Measurements from ENCODE around the gene TAF4. TPM values are rescaled to one million over a fixed set of nuclear protein-coding genes. Genes with fewer than 3 reads are reported as not detected.

TAF4 gene
- total and polyA plus RNA-seq, 8 donors, result 14.1 to 21.0 (median 17.1) TPM

GRCh38 chr20:61932711-61933480 lies 132.8 kb downstream of the TAF4 start:
- H3K4me1 ChIP-seq, result no peaks in the 10 kb centered on the region
- H3K9me3 ChIP-seq, result peaks cover 0 to 9% of the 10 kb centered on the region in 2 donors
- no peak overlapping the region for H3K27ac ChIP-seq
- no peak for TF ChIP-seq CTCF (IDR thresholded peaks at IDR 0.05)
- ATAC-seq (no peak), DNase-seq (peak in 2 of 4 donors; percentile 18 to 64)
- intact Hi-C loops (cut with DNase I), result no loop called here
- H3K4me3 ChIP-seq, result no peak overlapping the region
- H3K27me3 ChIP-seq, result peaks cover 0 to 39% of the 10 kb centered on the region in 2 donors
- H3K36me3 ChIP-seq, result no peaks in the 10 kb centered on the region

- no peak for ATAC-seq
- no peaks in the 10 kb centered on the region for H3K4me1 ChIP-seq
- peaks cover 0 to 32% of the 10 kb centered on the region in 2 donors for H3K27me3 ChIP-seq
- H3K36me3 ChIP-seq, result no peaks in the 10 kb centered on the region
- H3K27ac ChIP-seq, result no peak overlapping the region
- H3K9me3 ChIP-seq, result peaks cover 0 to 12% of the 10 kb centered on the region in 2 donors
- H3K4me3 ChIP-seq, result no peak overlapping the region
- DNase-seq, result no peak
- intact Hi-C loops (cut with DNase I), result no loop called here
- TF ChIP-seq CTCF (IDR thresholded peaks at IDR 0.05), result no peak
Observed at GRCh38 chr20:61932199-61932592, 133.5 kb downstream of the TAF4 start.

GRCh38 chr20:61931476-61932198 lies 134.0 kb downstream of the TAF4 start:
- ATAC-seq, result no peak
- peaks cover 0 to 12% of the 10 kb centered on the region in 2 donors for H3K9me3 ChIP-seq
- DNase-seq, result peak in 1 of 4 donors; percentile 10
- no peaks in the 10 kb centered on the region for H3K36me3 ChIP-seq
- no peak for TF ChIP-seq CTCF (IDR thresholded peaks at IDR 0.05)
- H3K4me3 ChIP-seq, result no peak overlapping the region
- H3K27me3 ChIP-seq, result peaks cover 0 to 32% of the 10 kb centered on the region in 2 donors
- intact Hi-C loops (cut with DNase I), result no loop called here
- no peaks in the 10 kb centered on the region for H3K4me1 ChIP-seq
- H3K27ac ChIP-seq, result no peak overlapping the region

GRCh38 chr20:61930776-61931475 lies 134.8 kb downstream of the TAF4 start:
- H3K27ac ChIP-seq, result no peak overlapping the region
- no peak for TF ChIP-seq CTCF (IDR thresholded peaks at IDR 0.05)
- H3K4me1 ChIP-seq, result no peaks in the 10 kb centered on the region
- DNase-seq (peak in 2 of 4 donors; percentile 13 to 70), ATAC-seq (no peak)
- intact Hi-C loops (cut with DNase I), result no loop called here
- H3K4me3 ChIP-seq, result no peak overlapping the region
- H3K9me3 ChIP-seq, result peaks cover 0 to 12% of the 10 kb centered on the region in 2 donors
- H3K27me3 ChIP-seq, result peaks cover 0 to 37% of the 10 kb centered on the region in 2 donors
- no peaks in the 10 kb centered on the region for H3K36me3 ChIP-seq
